IMR-90 (cell line): ENCODE results near the gene SH2D5. TPM values are rescaled to one million over a fixed set of nuclear protein-coding genes. Genes with fewer than 3 reads are reported as not detected.

Experiments
- ATAC-seq: fragments of 200-7000 bp; cut with Tn5 transposase; 2 replicates; pipeline ENCODE4 v1.9.1; 2020; ENCODE audit warnings: low read depth, mild to moderate bottlenecking, moderate library complexity
- BruUV-seq: library from RNA; stranded (reverse); fragments of 400-500 nt; replicated peaks from 2 replicates; lab custom pipeline; 2021; lab: Mats Ljungman, UMichigan
- CTCF ChIA-PET: fragments of 300-600 bp; formaldehyde crosslinking; extraction: SDS; loops from one replicate; lab custom pipeline; 2021; ENCODE audit warnings: antibody characterized with exemption; lab: Yijun Ruan, JAX
- POLR2A ChIA-PET: fragments of 300-600 bp; sonication (Branson Sonifier 250); formaldehyde crosslinking; loops from one replicate; lab custom pipeline; 2022; ENCODE audit warnings: antibody characterized with exemption; ENCODE audit not compliant: unreplicated experiment; lab: Charles Lee
- DNase-seq: peaks from one replicate; pipeline ENCODE4 v3.0.0; 2013
- H2AFZ ChIP-seq: replicated peaks from 2 replicates; pipeline ENCODE3; 2013; ENCODE audit warnings: low read length, mild to moderate bottlenecking; ENCODE audit not compliant: poor library complexity
- H2AK5ac ChIP-seq: 2 replicates; pipeline ENCODE4 v1.6.1; 2013; ENCODE audit warnings: low read depth, low read length, inconsistent platforms
- H2AK9ac ChIP-seq: replicated peaks from 2 replicates; pipeline ENCODE3; 2013; ENCODE audit warnings: mild to moderate bottlenecking, low read depth, low read length, moderate library complexity; ENCODE audit not compliant: poor library complexity
- H2BK120ac ChIP-seq: 2 replicates; pipeline ENCODE4 v1.6.1; 2013; ENCODE audit warnings: low read depth, low read length, inconsistent platforms
- H2BK15ac ChIP-seq: 3 replicates; pipeline ENCODE4 v1.6.1; 2013; ENCODE audit warnings: low read depth, low read length, inconsistent platforms
- H2BK20ac ChIP-seq: 2 replicates; pipeline ENCODE4 v1.6.1; 2013; ENCODE audit warnings: low read depth, mild to moderate bottlenecking, inconsistent platforms, low read length, moderate library complexity
- H2BK5ac ChIP-seq: 2 replicates; pipeline ENCODE4 v1.6.1; 2013; ENCODE audit warnings: mild to moderate bottlenecking, low read depth, low read length, inconsistent platforms; ENCODE audit not compliant: poor library complexity, severe bottlenecking
- H3K14ac ChIP-seq: replicated peaks from 2 replicates; pipeline ENCODE4 v1.6.1; 2013; ENCODE audit warnings: low read depth, low read length, inconsistent platforms
- H3K18ac ChIP-seq: 2 replicates; pipeline ENCODE4 v1.6.1; 2013; ENCODE audit warnings: low read depth, low read length, control low read depth
- H3K23ac ChIP-seq: 2 replicates; pipeline ENCODE4 v1.6.1; 2013; ENCODE audit warnings: low read depth, low read length, inconsistent platforms
- H3K27ac ChIP-seq: 2 replicates; pipeline ENCODE4 v1.5.1; 2013; ENCODE audit warnings: mild to moderate bottlenecking, control low read depth, low read length; ENCODE audit not compliant: insufficient read depth
- H3K27me3 ChIP-seq: 2 replicates; pipeline ENCODE4 v1.6.1; 2013; ENCODE audit warnings: low read length; ENCODE audit not compliant: control insufficient read depth, insufficient read depth
- H3K36me3 ChIP-seq: 2 replicates; pipeline ENCODE4 v1.6.1; 2013; ENCODE audit warnings: low read length, mixed read lengths; ENCODE audit not compliant: control insufficient read depth, insufficient read depth
- H3K4ac ChIP-seq: 2 replicates; pipeline ENCODE4 v1.6.1; 2013; ENCODE audit warnings: low read depth, low read length, inconsistent platforms
- H3K4me1 ChIP-seq: 2 replicates; pipeline ENCODE4 v1.6.1; 2013; ENCODE audit warnings: low read length, mixed read lengths; ENCODE audit not compliant: control insufficient read depth, insufficient read depth
- H3K4me2 ChIP-seq: 2 replicates; pipeline ENCODE4 v1.6.1; 2013; ENCODE audit warnings: low read depth, mild to moderate bottlenecking, control low read depth, low read length, moderate library complexity
- H3K4me3 ChIP-seq: 2 replicates; pipeline ENCODE4 v1.5.1; 2013; ENCODE audit warnings: low read depth, mild to moderate bottlenecking, control low read depth, low read length, moderate library complexity; ENCODE audit not compliant: insufficient read depth
- H3K56ac ChIP-seq: 2 replicates; pipeline ENCODE4 v1.6.1; 2013; ENCODE audit warnings: low read length, inconsistent platforms; ENCODE audit not compliant: insufficient read depth; ENCODE audit errors: extremely low read depth
- H3K79me1 ChIP-seq, 2 experiments: 2 replicates each; pipeline ENCODE4 v1.6.1; 2013; ENCODE audit warnings: low read length in 2 of 2, inconsistent platforms in 1 of 2, low read depth in 1 of 2
- H3K9ac ChIP-seq: 2 replicates; pipeline ENCODE4 v1.6.1; 2013; ENCODE audit warnings: low read depth, low read length, control low read depth
- H3K9me1 ChIP-seq: 2 replicates; pipeline ENCODE4 v1.6.1; 2013; ENCODE audit warnings: low read length, inconsistent platforms; ENCODE audit not compliant: insufficient read depth
- H3K9me3 ChIP-seq: 2 replicates; pipeline ENCODE4 v1.6.1; 2013; ENCODE audit warnings: low read length; ENCODE audit not compliant: control insufficient read depth, insufficient read depth
- H4K20me1 ChIP-seq: 2 replicates; pipeline ENCODE4 v1.6.1; 2013; ENCODE audit warnings: low read length, inconsistent platforms; ENCODE audit not compliant: insufficient read depth
- H4K5ac ChIP-seq: 2 replicates; pipeline ENCODE4 v1.6.1; 2013; ENCODE audit warnings: mild to moderate bottlenecking, low read depth, low read length, control low read depth
- H4K8ac ChIP-seq, 2 experiments: 2 replicates each; pipeline ENCODE4 v1.6.1; 2013; ENCODE audit warnings: low read depth in 2 of 2, low read length in 2 of 2, control low read depth in 1 of 2, inconsistent platforms in 1 of 2
- H4K91ac ChIP-seq: 2 replicates; pipeline ENCODE4 v1.6.1; 2013; ENCODE audit warnings: low read depth, low read length, inconsistent platforms; ENCODE audit not compliant: insufficient read depth
- BHLHE40 ChIP-seq: fragments of 150-350 bp; IDR thresholded peaks from 2 replicates; pipeline ENCODE4 v1.6.1; 2016; ENCODE audit warnings: mild to moderate bottlenecking, low read depth, low read length
- CEBPB ChIP-seq: IDR thresholded peaks from 2 replicates; pipeline ENCODE4 v1.6.1; 2012; ENCODE audit warnings: low read depth, low read length, improper control_type of control experiment
- CTCF ChIP-seq: conservative IDR thresholded peaks from 2 replicates; pipeline ENCODE4 v1.5.1; 2012; ENCODE audit warnings: mild to moderate bottlenecking, low read depth, low read length, improper control_type of control experiment
- FOS ChIP-seq: fragments of 150-350 bp; IDR thresholded peaks from 2 replicates; pipeline ENCODE4 v1.6.1; 2016; ENCODE audit warnings: low read depth, low read length
- MAFK ChIP-seq: IDR thresholded peaks from 2 replicates; pipeline ENCODE4 v1.6.1; 2012; ENCODE audit warnings: low read depth, low read length, improper control_type of control experiment
- RCOR1 ChIP-seq: IDR thresholded peaks from 2 replicates; pipeline ENCODE4 v1.6.1; 2012; ENCODE audit warnings: mild to moderate bottlenecking, low read length, improper control_type of control experiment; ENCODE audit not compliant: insufficient replicate concordance
- WGBS, 2 experiments: methylation state at CpG; one replicate each; pipeline versions ENCODE4 v1.1.5 to v1.1.7; 2013; ENCODE audit warnings: missing lambda C conversion rate in 2 of 2; ENCODE audit not compliant: insufficient read length in 1 of 2; ENCODE audit errors: extremely low coverage in 2 of 2; 5-methylcytosine and 5-hydroxymethylcytosine counted together
- dilution Hi-C: fragments of 300-500 bp; cut with HindIII; formaldehyde crosslinking; loops from one replicate; pipeline ENCODE4 v1.14.3; 2018; ENCODE audit warnings: low sequenced_read_pairs; ENCODE audit not compliant: unreplicated experiment
- in situ Hi-C: fragments of 300-500 bp; cut with MboI; formaldehyde crosslinking; loops from 3 replicates; pipeline ENCODE4 v1.14.3; 2019; ENCODE audit warnings: low sequenced_read_pairs, inconsistent platforms, mixed read lengths
- intact Hi-C: fragments of 100-400 bp; cut with micrococcal nuclease; formaldehyde crosslinking; loops from 2 replicates; pipeline ENCODE4 v1.10.0; 2022
- polyA plus RNA-seq, 3 experiments: library from polyadenylated mRNA; depleted of rRNA; stranded (reverse); fragments of >200 nt; gene quantifications; 2 replicates each; pipeline ENCODE4 v1.2.3, GENCODE V29; 2012; ENCODE audit warnings: low replicate concordance in 1 of 3
- total RNA-seq: library from RNA; depleted of rRNA; stranded (reverse); fragments of >200 nt; gene quantifications from 2 replicates; pipeline ENCODE4 v1.2.3, GENCODE V29; 2012

SH2D5 gene
- total and polyA plus RNA-seq, 2 of the 4 experiments (the other 2 are of a cell fraction) = 7.2 to 14.4 TPM

- Histone ChIP-seq H2AFZ (no peak overlapping the region), H3K56ac (no peak overlapping the region), H3K79me1 (no peaks in the 10 kb centered on the region), H3K9me3 (no peaks in the 10 kb centered on the region), H3K27ac (no peak overlapping the region), H3K18ac (no peak overlapping the region), H3K4me3 (no peak overlapping the region), H2BK5ac (no peak overlapping the region), H4K5ac (no peak overlapping the region), H2AK5ac (no peak overlapping the region; the same call in 1 of the 2 replicates), H3K27me3 (no peaks in the 10 kb centered on the region), H2BK20ac (no peak overlapping the region), H3K14ac (no peak overlapping the region), H3K4ac (no peak overlapping the region), H4K20me1 (no peaks in the 10 kb centered on the region), H3K9ac (no peak overlapping the region), H4K91ac (no peak overlapping the region), H3K4me1 (peaks cover 2% of the 10 kb centered on the region; the same call in 1 of the 2 replicates), H2AK9ac (peak overlapping the region; percentile 65), H3K9me1 (peaks cover 8% of the 10 kb centered on the region; the same call in 1 of the 2 replicates), H2BK15ac (no peak overlapping the region), H3K4me2 (no peak overlapping the region), H2BK120ac (no peak overlapping the region), H4K8ac (no peak overlapping the region), H3K23ac (no peak overlapping the region), H3K36me3 (no peaks in the 10 kb centered on the region)
- TF ChIP-seq CTCF (no peak), MAFK (no peak), BHLHE40 (no peak), CEBPB (no peak), RCOR1 (no peak), FOS (no peak)
- ATAC-seq (no peak), DNase-seq (no peak)
- ChIA-PET POLR2A (no interaction called here), CTCF (no interaction called here)
- no TSS peak for BruUV-seq
- 80% methylated on average over 1 of the region's 6 CpGs; no CpG with 5 or more reads in 1 of the 2 experiments for WGBS, 2 experiments
- dilution Hi-C loops (no loop called here), intact Hi-C loops (no loop called here), in situ Hi-C loops (no loop called here)
Measured at GRCh38 chr1:20713440-20713839, 19.1 kb downstream of the SH2D5 start.
